ENCODE results near the gene UQCR10.

Gene UQCR10

GRCh38 chr22:29767171-29768051 is at the start of gene UQCR10:
Gene UQCR10 (plus strand): TSS chr22:29767369. CDS start chr22:29767399, 30 bp downstream.
- peak; percentile 61 for DNase-seq (ENCODE audit: low read depth)
- peak within 1 kb of the TSS; percentile 75 for H3K4me3 ChIP-seq (ENCODE audit: low read depth, low read length)

- no peak overlapping the region for H3K4me3 ChIP-seq (ENCODE audit: low read depth, low read length)
- no peak for DNase-seq (ENCODE audit: low read depth)
These were observed 49.4 kb upstream of the UQCR10 start for GRCh38 chr22:29717789-29718188.

- H3K4me3 ChIP-seq (ENCODE audit: low read depth, low read length), result no peak overlapping the region
- DNase-seq (ENCODE audit: low read depth), result no peak
These were observed 47.9 kb upstream of the UQCR10 start for GRCh38 chr22:29718949-29719898.

GRCh38 chr22:29719899-29720645 is 47.1 kb upstream of the UQCR10 start, which contains the start of gene CABP7:
Gene CABP7 (plus strand): TSS chr22:29720003. CDS start chr22:29720425, 422 bp downstream.
- peak within 1 kb of the TSS; percentile 18 for H3K4me3 ChIP-seq (ENCODE audit: low read depth, low read length)
- DNase-seq (ENCODE audit: low read depth), result no peak

- no peak overlapping the region for H3K4me3 ChIP-seq (ENCODE audit: low read depth, low read length)
- DNase-seq (ENCODE audit: low read depth), result no peak
These were observed 46.3 kb upstream of the UQCR10 start for GRCh38 chr22:29720811-29721323.

- DNase-seq (ENCODE audit: low read depth), result no peak
- no peak overlapping the region for H3K4me3 ChIP-seq (ENCODE audit: low read depth, low read length)
These were observed 45.0 kb upstream of the UQCR10 start for GRCh38 chr22:29722151-29722550.

GRCh38 chr22:29722587-29722986 is 44.6 kb upstream of the UQCR10 start:
- no peak overlapping the region for H3K4me3 ChIP-seq (ENCODE audit: low read depth, low read length)
- DNase-seq (ENCODE audit: low read depth), result no peak

- no peak overlapping the region for H3K4me3 ChIP-seq (ENCODE audit: low read depth, low read length)
- no peak for DNase-seq (ENCODE audit: low read depth)
These were observed 43.4 kb upstream of the UQCR10 start for GRCh38 chr22:29723766-29724165.

GRCh38 chr22:29724843-29725242 is 42.3 kb upstream of the UQCR10 start:
- H3K4me3 ChIP-seq (ENCODE audit: low read depth, low read length), result no peak overlapping the region
- no peak for DNase-seq (ENCODE audit: low read depth)

- H3K4me3 ChIP-seq (ENCODE audit: low read depth, low read length), result no peak overlapping the region
- DNase-seq (ENCODE audit: low read depth), result no peak
These were observed 41.1 kb upstream of the UQCR10 start for GRCh38 chr22:29726106-29726505.

- no peak for DNase-seq (ENCODE audit: low read depth)
- no peak overlapping the region for H3K4me3 ChIP-seq (ENCODE audit: low read depth, low read length)
These were observed 40.5 kb upstream of the UQCR10 start for GRCh38 chr22:29726512-29727130.

GRCh38 chr22:29727131-29727523 is 40.0 kb upstream of the UQCR10 start:
- H3K4me3 ChIP-seq (ENCODE audit: low read depth, low read length), result no peak overlapping the region
- DNase-seq (ENCODE audit: low read depth), result no peak

- DNase-seq (ENCODE audit: low read depth), result no peak
- no peak overlapping the region for H3K4me3 ChIP-seq (ENCODE audit: low read depth, low read length)
These were observed 38.0 kb upstream of the UQCR10 start for GRCh38 chr22:29729161-29729560.

- no peak for DNase-seq (ENCODE audit: low read depth)
- H3K4me3 ChIP-seq (ENCODE audit: low read depth, low read length), result no peak overlapping the region
These were observed 35.9 kb upstream of the UQCR10 start for GRCh38 chr22:29731058-29731850.

- H3K4me3 ChIP-seq (ENCODE audit: low read depth, low read length), result no peak overlapping the region
- no peak for DNase-seq (ENCODE audit: low read depth)
These were observed 34.3 kb upstream of the UQCR10 start for GRCh38 chr22:29732883-29733282.

- no peak overlapping the region for H3K4me3 ChIP-seq (ENCODE audit: low read depth, low read length)
- no peak for DNase-seq (ENCODE audit: low read depth)
These were observed 33.6 kb upstream of the UQCR10 start for GRCh38 chr22:29733362-29734201.

GRCh38 chr22:29734406-29734805 is 32.8 kb upstream of the UQCR10 start:
- no peak for DNase-seq (ENCODE audit: low read depth)

More at GRCh38 chr22:29734406-29734805, 32.8 kb upstream of the UQCR10 start:
- H3K4me3 ChIP-seq (ENCODE audit: low read depth, low read length), result no peak overlapping the region

Measured in skeletal muscle cell (primary cell).